Measurements from ENCODE around the gene ITM2C. TPM values are rescaled to one million over a fixed set of nuclear protein-coding genes. Genes with fewer than 3 reads are reported as not detected.
A peak's percentile ranks its signal among the peaks of the same experiment; 100 is the strongest.

ITM2C gene
- polyA plus RNA-seq, 6 donors from 2014 or later = 48.3 to 120 (median 100) TPM

GRCh38 chr2:230914886-230915285, 50.1 kb downstream of the ITM2C start:
- Mint-ChIP-seq H3K4me3 (no peak overlapping the region), H3K27me3 (peaks cover 0 to 8% (median 0%) of the 10 kb centered on the region in 3 donors), H3K9me3 (no peaks in the 10 kb centered on the region), H3K4me1 (peaks cover 4 to 5% (median 4%) of the 10 kb centered on the region in 3 donors), H3K36me3 (no peaks in the 10 kb centered on the region), H3K27ac (peak overlapping the region in 1 of 6 donors; percentile 78)
- DNase-seq (no peak), ATAC-seq (ENCODE audit: low read depth in 2 of 2) (no peak)

- DNase-seq (no peak), ATAC-seq (ENCODE audit: low read depth in 2 of 2) (no peak)
- Mint-ChIP-seq H3K4me1 (peaks cover 4 to 5% (median 4%) of the 10 kb centered on the region in 3 donors), H3K36me3 (no peaks in the 10 kb centered on the region), H3K27ac (no peak overlapping the region), H3K27me3 (peaks cover 0 to 11% (median 0%) of the 10 kb centered on the region in 3 donors), H3K9me3 (no peaks in the 10 kb centered on the region), H3K4me3 (no peak overlapping the region)
Observed at GRCh38 chr2:230915319-230915718, 50.6 kb downstream of the ITM2C start.

- H3K9me3 Mint-ChIP-seq = no peaks in the 10 kb centered on the region
- peak overlapping the region in 2 of 6 donors; percentile 47 to 54 for H3K27ac Mint-ChIP-seq
- H3K36me3 Mint-ChIP-seq = no peaks in the 10 kb centered on the region
- no peak for ATAC-seq (ENCODE audit: low read depth in 2 of 2)
- no peak for DNase-seq
- no peak overlapping the region for H3K4me3 Mint-ChIP-seq
- peaks cover 0 to 11% (median 0%) of the 10 kb centered on the region in 3 donors for H3K27me3 Mint-ChIP-seq
- peaks cover 4 to 5% (median 4%) of the 10 kb centered on the region in 3 donors for H3K4me1 Mint-ChIP-seq
Observed at GRCh38 chr2:230916218-230916617, 51.5 kb downstream of the ITM2C start.

GRCh38 chr2:230919240-230919639, 54.5 kb downstream of the ITM2C start:
- Mint-ChIP-seq H3K27ac (no peak overlapping the region), H3K4me3 (no peak overlapping the region), H3K9me3 (no peaks in the 10 kb centered on the region), H3K4me1 (peaks cover 3 to 4% (median 3%) of the 10 kb centered on the region in 3 donors), H3K27me3 (peaks cover 0 to 20% (median 8%) of the 10 kb centered on the region in 3 donors), H3K36me3 (no peaks in the 10 kb centered on the region)
- no peak for DNase-seq
- no peak for ATAC-seq (ENCODE audit: low read depth in 2 of 2)

GRCh38 chr2:230919681-230920080, 54.9 kb downstream of the ITM2C start:
- DNase-seq = no peak
- no peaks in the 10 kb centered on the region for H3K9me3 Mint-ChIP-seq
- peaks cover 0 to 17% (median 8%) of the 10 kb centered on the region in 3 donors for H3K27me3 Mint-ChIP-seq
- H3K4me1 Mint-ChIP-seq = peaks cover 4 to 8% (median 4%) of the 10 kb centered on the region in 3 donors
- H3K27ac Mint-ChIP-seq = peak overlapping the region in 1 of 6 donors; percentile 59
- no peaks in the 10 kb centered on the region for H3K36me3 Mint-ChIP-seq
- no peak overlapping the region for H3K4me3 Mint-ChIP-seq
- ATAC-seq (ENCODE audit: low read depth in 2 of 2) = no peak

- H3K4me3 Mint-ChIP-seq = no peak overlapping the region
- H3K27ac Mint-ChIP-seq = peak overlapping the region in 1 of 6 donors; percentile 59
- H3K27me3 Mint-ChIP-seq = peaks cover 0 to 14% (median 8%) of the 10 kb centered on the region in 3 donors
- ATAC-seq (ENCODE audit: low read depth in 2 of 2) (no peak), DNase-seq (no peak)
- no peaks in the 10 kb centered on the region for H3K36me3 Mint-ChIP-seq
- peaks cover 9 to 13% (median 9%) of the 10 kb centered on the region in 3 donors for H3K4me1 Mint-ChIP-seq
- no peaks in the 10 kb centered on the region for H3K9me3 Mint-ChIP-seq
Observed at GRCh38 chr2:230920167-230920566, 55.4 kb downstream of the ITM2C start.

- Mint-ChIP-seq H3K4me1 (peaks cover 11 to 16% (median 12%) of the 10 kb centered on the region in 3 donors), H3K9me3 (no peaks in the 10 kb centered on the region), H3K4me3 (no peak overlapping the region), H3K27me3 (peaks cover 0 to 14% (median 8%) of the 10 kb centered on the region in 3 donors), H3K27ac (no peak overlapping the region), H3K36me3 (no peaks in the 10 kb centered on the region)
- DNase-seq (no peak), ATAC-seq (ENCODE audit: low read depth in 2 of 2) (no peak)
Observed at GRCh38 chr2:230921806-230922595, 57.3 kb downstream of the ITM2C start.

- peak overlapping the region in 2 of 6 donors; percentile 45 to 86 for H3K27ac Mint-ChIP-seq
- H3K36me3 Mint-ChIP-seq = no peaks in the 10 kb centered on the region
- no peak for ATAC-seq (ENCODE audit: low read depth in 2 of 2)
- peaks cover 0 to 14% (median 8%) of the 10 kb centered on the region in 3 donors for H3K27me3 Mint-ChIP-seq
- H3K4me1 Mint-ChIP-seq = peaks cover 11 to 16% (median 12%) of the 10 kb centered on the region in 3 donors
- H3K9me3 Mint-ChIP-seq = no peaks in the 10 kb centered on the region
- no peak for DNase-seq
- no peak overlapping the region for H3K4me3 Mint-ChIP-seq
Observed at GRCh38 chr2:230922951-230923717, 58.4 kb downstream of the ITM2C start.

GRCh38 chr2:230924092-230924469, 59.3 kb downstream of the ITM2C start:
- Mint-ChIP-seq H3K27ac (peak overlapping the region in 1 of 6 donors; percentile 83), H3K4me1 (peaks cover 11 to 16% (median 12%) of the 10 kb centered on the region in 3 donors), H3K4me3 (peak overlapping the region in 3 of 8 donors; percentile 3 to 71 (median 65)), H3K36me3 (no peaks in the 10 kb centered on the region), H3K9me3 (no peaks in the 10 kb centered on the region), H3K27me3 (peaks cover 0 to 14% (median 8%) of the 10 kb centered on the region in 3 donors)
- no peak for DNase-seq
- no peak for ATAC-seq (ENCODE audit: low read depth in 2 of 2)

GRCh38 chr2:230924470-230925341, 60.0 kb downstream of the ITM2C start, which contains the start of gene GPR55:
Gene GPR55 (minus strand): TSS chr2:230925242. CDS start chr2:230910962, 14,280 bp downstream.
- DNase-seq (no peak), ATAC-seq (ENCODE audit: low read depth in 2 of 2) (peak; percentile 81 to 86)
- H3K4me3 Mint-ChIP-seq = peak within 1 kb of the TSS; percentile 32 to 80 (median 61)
- H3K27ac Mint-ChIP-seq = peak within 1 kb of the TSS in 3 of 6 donors; percentile 31 to 83 (median 37)
- peaks cover 0 to 14% (median 8%) of the 10 kb centered on the region in 3 donors for H3K27me3 Mint-ChIP-seq
- peaks cover 11 to 16% (median 12%) of the 10 kb centered on the region in 3 donors for H3K4me1 Mint-ChIP-seq
- no peaks in the 10 kb centered on the region for H3K36me3 Mint-ChIP-seq
- no peaks in the 10 kb centered on the region for H3K9me3 Mint-ChIP-seq

GRCh38 chr2:230925443-230925878, 60.7 kb downstream of the ITM2C start:
- Mint-ChIP-seq H3K27me3 (peaks cover 0 to 9% (median 8%) of the 10 kb centered on the region in 3 donors), H3K4me3 (peak overlapping the region in 4 of 8 donors; percentile 32 to 80 (median 68)), H3K4me1 (peaks cover 11 to 16% (median 12%) of the 10 kb centered on the region in 3 donors), H3K36me3 (no peaks in the 10 kb centered on the region), H3K27ac (peak overlapping the region in 2 of 6 donors; percentile 31 to 37), H3K9me3 (no peaks in the 10 kb centered on the region)
- ATAC-seq (ENCODE audit: low read depth in 2 of 2) (no peak), DNase-seq (no peak)

GRCh38 chr2:230925879-230926765, 61.4 kb downstream of the ITM2C start:
- ATAC-seq (ENCODE audit: low read depth in 2 of 2) (no peak), DNase-seq (no peak)
- Mint-ChIP-seq H3K4me1 (peaks cover 11 to 16% (median 12%) of the 10 kb centered on the region in 3 donors), H3K27me3 (peaks cover 0 to 9% (median 8%) of the 10 kb centered on the region in 3 donors), H3K27ac (no peak overlapping the region), H3K4me3 (no peak overlapping the region), H3K36me3 (no peaks in the 10 kb centered on the region), H3K9me3 (no peaks in the 10 kb centered on the region)

All from naive B cell (primary cell).